ENCODE measurements around the gene FMNL3. TPM values are rescaled to one million over a fixed set of nuclear protein-coding genes. Genes with fewer than 3 reads are reported as not detected.
A peak's percentile ranks its signal among the peaks of the same experiment; 100 is the strongest.

FMNL3 gene
- total RNA-seq, 1 donor, result 22.4 TPM

DNA sequence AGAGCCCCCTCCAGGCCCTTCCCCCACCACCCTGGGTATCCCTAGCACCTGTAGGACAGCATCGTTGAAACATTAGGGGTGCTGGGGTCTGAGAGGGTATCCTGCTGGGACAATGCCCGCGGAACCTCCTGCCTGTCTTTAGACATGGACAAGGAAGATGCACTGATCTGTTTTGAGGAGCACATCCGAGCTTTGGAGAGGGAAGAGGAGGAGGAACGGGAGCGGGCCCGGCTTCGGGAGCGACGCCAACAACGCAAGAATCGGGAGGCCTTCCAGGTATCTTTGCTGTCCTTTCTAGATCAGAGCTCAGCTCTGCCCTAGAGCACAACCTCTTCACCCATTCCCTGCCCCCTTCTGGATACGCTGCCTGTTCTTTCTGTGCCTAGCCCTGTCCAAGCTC, 70.6 kb downstream of the FMNL3 start:
- DNase-seq (ENCODE audit: low read depth in 2 of 3, low spot score in 2 of 3), result no peak

DNA sequence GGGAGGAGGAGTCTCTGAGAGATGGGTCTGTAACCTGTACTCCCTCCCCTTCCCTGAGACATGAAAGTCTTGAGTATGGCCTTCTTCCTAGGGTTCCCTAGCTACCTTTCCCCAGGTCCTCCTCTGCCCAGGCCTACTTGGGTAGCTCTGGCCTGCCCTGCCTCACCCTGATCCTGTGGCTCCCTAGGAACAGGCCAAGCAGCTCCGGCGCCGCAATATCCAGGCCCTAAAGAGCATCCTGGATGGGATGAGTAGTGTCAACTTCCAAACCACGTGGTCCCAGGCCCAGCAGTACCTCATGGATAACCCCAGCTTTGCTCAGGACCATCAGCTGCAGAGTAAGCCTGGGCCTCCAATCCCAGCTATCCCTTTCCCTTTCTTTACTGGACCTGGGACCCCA, 71.5 kb downstream of the FMNL3 start:
- DNase-seq (ENCODE audit: low read depth in 2 of 3, low spot score in 2 of 3), result no peak

DNA sequence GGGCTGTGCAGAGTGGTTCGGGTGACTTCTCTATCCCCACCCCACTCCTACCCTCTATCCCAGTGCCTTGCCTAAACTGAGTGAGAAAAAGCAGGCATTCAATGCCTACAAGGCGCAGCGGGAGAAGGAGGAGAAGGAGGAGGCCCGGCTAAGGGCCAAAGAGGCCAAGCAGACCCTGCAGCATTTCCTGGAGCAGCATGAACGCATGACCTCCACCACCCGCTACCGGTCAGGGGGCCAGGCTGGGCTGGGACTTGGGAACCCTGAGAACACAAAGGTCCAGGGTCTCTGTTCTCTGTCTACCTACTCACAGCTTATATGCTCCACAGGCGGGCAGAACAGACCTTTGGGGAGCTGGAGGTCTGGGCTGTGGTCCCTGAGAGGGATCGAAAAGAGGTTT, 72.2 kb downstream of the FMNL3 start:
- no peak for DNase-seq (ENCODE audit: low read depth in 2 of 3, low spot score in 2 of 3)

DNA sequence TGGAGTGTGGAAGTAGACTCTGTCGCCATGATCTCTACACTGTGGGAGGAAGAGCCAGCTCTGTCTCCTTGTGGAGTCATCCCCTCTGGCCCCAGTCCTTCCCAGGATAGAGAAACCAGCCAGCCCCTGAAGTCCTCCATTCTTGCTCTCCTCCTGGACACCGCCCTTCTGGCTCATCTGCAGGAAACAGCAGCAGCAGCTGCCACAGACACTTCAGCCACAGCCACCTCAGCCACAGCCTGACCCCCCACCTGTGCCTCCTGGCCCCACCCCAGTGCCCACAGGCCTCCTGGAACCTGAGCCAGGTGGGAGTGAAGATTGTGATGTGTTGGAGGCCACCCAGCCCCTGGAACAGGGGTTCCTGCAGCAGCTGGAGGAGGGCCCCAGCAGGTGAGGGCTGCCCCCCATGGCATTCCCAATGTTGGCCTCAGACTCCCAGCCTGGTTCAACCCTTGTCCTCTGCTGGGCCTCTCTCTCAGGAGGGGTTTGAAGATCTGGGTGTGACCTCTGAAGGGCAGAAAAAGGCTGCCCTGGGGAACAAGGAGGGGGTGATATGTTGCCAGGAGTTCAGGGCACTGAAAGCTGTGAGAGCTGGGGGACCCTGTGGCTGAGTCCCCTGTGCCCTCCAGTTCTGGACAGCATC, 73.4 kb downstream of the FMNL3 start:
- DNase-seq (ENCODE audit: low read depth in 2 of 3, low spot score in 2 of 3), result no peak

DNA sequence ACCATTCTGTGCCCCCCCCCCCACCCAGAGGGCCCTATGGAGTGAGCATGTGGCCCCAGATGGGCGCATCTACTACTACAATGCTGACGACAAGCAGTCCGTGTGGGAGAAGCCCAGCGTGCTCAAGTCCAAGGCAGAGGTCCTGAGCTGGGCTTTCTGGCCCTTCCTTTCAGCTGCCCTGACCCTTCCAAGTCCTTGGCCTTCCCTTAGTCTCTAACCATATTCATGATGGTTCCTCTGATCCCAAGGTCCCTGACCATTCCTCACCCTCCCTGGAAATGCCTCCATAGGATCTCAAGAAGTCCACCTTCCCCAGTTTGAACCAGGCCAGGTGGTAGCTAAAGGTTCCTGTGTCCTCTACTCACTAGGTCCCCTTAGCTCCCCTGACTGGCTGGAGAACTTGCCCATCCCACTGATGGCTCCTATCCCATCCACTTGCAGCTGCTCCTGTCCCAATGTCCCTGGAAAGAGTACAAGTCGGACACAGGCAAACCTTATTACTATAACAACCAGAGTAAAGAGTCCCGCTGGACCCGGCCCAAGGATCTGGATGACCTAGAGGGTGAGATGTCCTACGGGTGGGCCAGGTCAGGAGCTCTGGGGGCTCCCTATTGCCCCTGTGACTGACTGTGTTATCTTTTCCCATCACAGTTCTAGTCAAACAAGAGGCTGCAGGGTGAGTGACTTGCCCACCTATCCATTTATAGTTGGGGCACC, 74.1 kb downstream of the FMNL3 start:
- no peak for DNase-seq (ENCODE audit: low read depth in 2 of 3, low spot score in 2 of 3)

DNA sequence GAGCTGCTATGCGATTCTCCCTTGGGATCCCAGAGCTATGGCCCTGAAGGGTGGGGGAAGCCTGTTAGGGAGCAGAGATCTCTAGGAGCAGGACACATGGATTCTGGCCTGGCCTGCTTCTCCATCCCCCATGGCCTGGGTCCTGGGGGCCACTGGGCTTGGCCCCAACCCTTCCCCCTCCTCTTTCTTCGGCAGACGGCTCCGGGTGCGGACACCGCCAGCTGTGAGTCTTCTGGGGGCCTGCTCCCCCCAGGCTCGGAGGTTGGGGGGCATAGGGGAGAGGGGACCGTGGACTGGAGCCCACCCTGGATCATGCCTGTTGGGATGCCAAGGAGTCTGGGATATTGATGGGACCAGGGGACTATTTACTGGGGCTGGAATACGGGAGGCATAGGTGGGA, 74.8 kb downstream of the FMNL3 start:
- no peak for DNase-seq (ENCODE audit: low read depth in 2 of 3, low spot score in 2 of 3)

DNA sequence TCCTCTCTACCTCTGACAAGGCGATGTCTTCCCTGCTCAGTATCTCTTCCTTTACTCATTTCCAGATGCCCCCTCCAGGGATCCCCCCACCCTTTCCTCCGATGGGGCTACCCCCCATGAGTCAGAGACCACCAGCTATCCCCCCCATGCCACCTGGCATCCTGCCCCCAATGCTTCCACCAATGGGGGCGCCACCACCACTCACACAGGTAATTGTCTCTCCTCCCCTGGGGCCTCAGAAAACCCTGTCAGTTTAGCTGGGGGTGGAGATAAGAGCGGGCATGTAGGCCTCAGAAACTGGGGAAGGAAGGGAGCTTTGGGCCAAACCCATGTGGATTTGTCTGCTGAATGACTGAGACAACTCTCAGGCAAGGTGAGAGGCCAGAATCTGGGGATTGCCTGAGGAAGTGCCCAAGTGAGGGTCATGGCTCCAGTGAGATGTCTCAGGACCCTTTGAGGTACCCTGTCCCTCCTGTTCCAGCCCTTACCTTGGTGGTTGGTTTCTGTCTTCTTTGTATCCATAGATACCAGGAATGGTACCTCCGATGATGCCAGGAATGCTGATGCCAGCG, 75.8 kb downstream of the FMNL3 start:
- DNase-seq (ENCODE audit: low read depth in 2 of 3, low spot score in 2 of 3), result no peak

DNA sequence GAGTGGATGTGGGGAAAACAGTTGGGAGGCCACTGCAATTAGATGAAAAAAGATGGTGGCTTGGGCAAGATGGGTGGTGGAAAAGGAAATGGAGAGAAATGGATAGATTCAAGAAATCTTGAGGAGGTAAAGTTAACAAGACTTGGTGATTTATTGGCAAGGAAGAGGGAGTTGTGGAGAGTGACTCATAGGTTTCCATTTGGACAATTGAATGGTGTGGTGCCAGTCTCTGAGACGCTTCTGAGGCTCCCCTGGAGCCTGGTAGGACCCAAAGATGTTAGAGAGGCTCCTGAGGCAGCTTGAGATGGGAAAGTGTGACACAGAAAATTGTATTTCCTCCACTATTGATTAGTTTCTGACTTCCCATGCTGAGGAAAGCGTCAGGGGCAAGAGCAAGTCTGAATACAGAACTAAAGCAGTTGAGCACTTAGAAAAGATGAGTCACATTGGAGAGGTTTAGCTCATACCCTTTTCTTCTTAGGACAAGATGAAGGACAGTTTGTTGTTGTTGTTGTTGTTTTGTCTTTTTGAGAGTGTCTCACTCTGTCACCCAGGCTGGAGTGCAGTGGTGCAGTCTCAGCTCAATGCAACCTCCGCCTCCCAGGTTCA, 79.3 kb downstream of the FMNL3 start:
- DNase-seq (ENCODE audit: low read depth in 2 of 3, low spot score in 2 of 3), result no peak

DNA sequence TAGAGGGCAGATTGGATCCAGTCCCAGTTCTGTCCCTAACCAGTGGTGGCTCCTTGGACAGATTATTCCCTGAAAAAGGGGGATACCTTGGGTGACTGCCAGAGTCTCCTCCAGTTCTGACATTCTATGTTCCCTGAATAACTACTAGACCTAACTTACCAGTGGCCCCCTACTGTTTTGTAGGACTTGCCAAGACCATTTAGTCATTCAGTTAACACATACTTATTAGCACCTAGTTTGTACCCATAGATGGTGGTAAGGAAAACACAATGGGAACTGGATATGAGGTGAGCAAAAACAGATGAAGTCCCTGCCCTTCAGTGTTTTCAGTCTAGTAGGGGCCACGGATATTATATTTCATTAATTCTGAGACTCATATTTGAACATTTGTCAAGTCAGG, 80.4 kb downstream of the FMNL3 start:
- DNase-seq (ENCODE audit: low read depth in 2 of 3, low spot score in 2 of 3), result no peak

DNA sequence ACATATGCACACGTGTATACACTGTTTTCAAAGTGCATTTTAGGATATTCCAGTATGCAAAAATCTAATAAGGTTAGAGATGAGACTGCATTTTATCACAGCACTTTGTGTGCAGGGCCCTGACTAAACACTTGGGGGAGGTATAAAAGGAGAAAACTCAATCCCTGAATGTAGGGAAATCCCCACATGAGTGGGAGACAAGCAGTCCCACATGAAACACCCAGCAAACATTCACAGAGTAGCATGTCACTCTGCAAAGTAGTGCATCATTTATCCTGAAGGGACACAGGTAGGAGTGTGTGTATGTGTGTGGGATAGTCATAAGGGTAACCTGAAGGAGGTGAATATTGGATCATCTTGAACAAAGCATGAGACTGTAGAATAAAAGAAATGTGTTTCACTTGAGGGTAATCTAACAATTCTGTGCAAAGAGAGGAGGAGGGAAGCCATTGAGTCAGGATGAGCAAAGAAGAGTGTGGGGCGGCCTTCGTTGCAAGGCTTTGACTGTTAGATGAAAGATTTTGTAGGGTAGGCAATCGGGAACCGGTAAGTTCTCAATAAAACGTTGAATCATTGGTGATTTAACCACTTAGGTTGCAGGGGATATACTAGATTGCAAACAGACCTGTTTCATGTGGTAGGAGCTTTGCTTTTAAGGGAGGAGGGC, 80.9 kb downstream of the FMNL3 start:
- peak in 2 of 3 donors; percentile 26 to 35 for DNase-seq (ENCODE audit: low read depth in 2 of 3, low spot score in 2 of 3)

DNA sequence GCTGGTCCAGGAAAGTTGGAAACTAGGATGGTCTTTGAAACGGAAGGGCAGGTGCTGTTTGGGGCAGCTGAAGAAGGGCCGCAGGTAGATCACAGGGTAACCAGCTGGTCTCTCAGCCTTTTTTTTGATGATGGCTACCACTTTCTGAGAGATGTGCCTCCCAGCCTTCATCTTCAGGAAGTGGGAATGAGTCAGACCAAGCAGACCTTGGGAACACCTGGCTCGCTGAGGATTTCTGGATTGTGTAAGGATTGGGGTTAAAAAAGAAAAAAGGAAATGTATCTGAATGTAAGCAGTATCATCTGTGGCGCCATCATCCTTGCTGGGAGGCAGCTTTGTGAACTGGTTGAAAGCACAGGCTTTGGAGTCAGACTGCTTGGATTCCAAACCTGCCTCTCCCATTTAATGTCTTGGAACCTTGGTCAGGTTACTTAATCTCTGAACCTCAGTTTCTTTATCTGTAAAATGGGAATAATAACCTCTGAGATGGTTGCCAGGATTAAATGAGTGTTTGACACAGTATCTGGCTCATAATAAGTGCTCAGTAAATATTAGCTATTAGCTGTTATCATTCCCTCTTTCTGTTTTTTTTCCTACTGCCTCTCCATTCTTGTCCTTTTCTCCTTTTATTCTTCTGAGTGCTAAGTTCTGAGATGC, 82.2 kb downstream of the FMNL3 start:
- DNase-seq (ENCODE audit: low read depth in 2 of 3, low spot score in 2 of 3), result no peak

DNA sequence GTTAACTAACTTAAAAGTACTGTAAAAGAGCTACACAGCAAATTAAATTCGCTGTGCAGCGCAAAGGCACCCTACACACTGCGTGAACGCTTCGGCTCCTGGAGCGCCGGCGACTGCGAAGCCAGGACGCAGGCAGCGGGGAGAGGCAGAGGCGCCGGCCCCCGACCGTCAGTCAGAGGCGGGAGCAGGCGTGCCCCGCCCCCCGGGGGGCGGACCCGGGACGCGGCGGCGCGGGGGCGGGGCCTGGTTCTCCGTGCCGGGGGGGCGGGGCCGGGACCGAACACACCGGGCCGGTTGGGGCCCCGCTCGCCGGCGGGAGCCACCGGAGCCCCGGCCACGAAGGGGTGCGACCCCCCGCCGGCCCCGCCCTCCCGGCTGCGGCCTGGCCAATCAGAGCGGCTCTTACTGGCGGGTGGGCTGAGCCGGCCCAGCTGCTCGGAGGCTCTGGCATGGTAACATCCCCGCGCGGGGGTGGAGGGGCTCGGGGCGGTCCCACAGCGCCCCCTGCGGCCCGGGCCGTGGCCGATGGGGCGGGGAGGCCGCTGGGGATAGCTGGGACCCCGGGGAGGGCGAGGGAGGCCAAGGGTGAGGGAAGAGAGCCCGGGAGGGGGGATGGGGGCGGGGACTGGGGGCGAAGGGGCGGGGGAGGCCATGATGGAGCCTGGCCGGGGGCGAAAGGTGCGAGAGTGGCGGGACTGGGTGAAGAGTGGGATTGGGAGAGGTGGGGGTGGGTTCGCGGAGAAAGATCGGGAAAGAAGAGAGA, 83.9 kb downstream of the FMNL3 start, which contains the start of gene PRPF40B:
Gene PRPF40B (plus strand): TSS at position 420 of the 763 bp plus-strand sequence. CDS start 30 bp downstream, at position 450.
- DNase-seq (ENCODE audit: low read depth in 2 of 3, low spot score in 2 of 3), result peak; percentile 72 to 95 (median 91)

DNA sequence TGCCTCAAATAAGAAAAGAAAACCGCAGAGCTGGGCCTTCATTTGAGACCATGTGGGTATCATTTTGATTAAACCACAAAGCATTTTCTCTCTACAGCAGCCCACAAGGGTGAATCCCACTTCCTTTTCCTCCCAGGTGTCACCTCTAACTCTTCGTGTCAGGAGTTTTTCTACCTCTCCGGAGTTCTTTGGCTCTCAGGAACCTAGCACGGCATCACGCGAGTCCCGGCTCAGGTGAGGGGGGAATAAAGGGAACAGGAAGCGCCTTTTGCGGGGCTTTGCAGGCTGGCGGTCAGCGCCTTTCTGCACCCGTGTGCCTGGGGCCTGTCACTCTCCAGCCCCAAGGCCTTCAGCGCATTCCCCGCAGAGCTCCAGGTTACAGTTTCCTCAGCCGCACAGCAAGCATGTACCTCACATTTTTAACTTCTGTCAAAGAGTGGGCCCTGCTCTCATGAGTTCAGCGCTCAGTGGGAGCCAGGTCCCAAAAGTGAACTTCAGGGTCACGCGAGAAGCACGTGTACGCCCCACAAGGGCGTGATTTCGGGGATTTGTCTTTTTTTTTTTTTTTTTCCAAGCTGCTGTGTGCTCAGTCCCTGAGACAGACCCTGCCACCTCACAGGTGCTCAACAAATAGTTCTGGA, 84.6 kb downstream of the FMNL3 start:
- DNase-seq (ENCODE audit: low read depth in 2 of 3, low spot score in 2 of 3), result peak; percentile 33 to 68 (median 59)

DNA sequence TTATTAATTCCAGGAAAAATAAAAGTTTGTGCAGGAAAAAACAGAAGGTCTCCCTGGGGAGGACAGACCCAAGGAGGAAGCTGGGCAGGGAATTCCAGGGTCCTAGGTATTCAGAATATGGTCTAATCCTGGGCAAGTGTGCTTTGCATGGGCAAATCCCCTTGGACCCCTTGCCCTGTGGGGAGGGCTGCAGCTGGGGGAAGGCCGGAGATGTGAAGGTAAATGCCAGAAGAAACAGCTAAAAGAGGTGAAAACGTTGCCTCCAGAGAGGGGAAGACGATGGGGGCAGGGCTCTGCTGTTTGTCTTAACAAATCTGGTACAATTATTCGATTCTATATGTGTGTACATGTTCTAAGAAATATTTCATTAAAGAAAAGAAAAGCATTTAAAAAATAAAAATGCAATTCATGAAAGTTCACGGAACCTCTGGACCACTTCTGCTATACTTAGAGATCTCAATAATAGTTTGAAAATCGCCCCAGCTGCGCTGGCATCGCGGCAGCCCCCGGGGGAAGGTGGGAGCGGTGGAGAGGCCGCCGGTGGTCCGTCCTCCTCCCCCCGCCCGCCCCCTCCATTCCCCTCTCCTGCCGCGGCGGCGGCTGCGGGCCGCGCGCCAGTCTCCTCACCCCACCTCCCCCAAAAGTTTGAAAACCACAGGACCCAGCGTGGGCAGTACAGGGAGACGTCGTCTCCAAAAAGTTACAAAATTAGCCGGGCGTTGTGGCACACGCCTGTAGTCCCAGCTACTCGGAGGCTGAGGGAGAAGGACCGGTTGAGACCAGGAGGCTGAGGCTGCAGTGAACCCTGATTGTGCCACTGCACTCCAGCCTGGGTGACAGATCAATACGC, 85.3 kb downstream of the FMNL3 start:
- no peak for DNase-seq (ENCODE audit: low read depth in 2 of 3, low spot score in 2 of 3)

DNA sequence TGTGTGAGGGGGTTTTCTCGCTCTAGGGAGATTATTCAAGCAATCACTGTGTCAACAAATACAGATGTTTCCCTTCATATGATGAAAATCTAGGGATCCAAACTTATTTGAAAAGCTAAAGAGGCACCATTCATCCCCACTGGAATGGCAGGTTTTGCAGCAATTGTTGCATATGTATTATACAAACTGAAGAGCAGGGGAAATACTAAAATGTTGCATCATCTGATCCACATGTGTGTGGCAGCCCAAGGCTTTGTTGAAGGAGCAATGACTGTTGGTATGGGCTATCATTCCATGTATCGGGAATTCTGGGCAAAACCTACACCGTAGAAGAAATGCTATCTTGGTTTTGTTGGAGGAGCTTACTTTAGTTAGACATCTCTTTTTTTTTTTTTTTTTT, 87.9 kb downstream of the FMNL3 start:
- DNase-seq (ENCODE audit: low read depth in 2 of 3, low spot score in 2 of 3), result no peak

DNA sequence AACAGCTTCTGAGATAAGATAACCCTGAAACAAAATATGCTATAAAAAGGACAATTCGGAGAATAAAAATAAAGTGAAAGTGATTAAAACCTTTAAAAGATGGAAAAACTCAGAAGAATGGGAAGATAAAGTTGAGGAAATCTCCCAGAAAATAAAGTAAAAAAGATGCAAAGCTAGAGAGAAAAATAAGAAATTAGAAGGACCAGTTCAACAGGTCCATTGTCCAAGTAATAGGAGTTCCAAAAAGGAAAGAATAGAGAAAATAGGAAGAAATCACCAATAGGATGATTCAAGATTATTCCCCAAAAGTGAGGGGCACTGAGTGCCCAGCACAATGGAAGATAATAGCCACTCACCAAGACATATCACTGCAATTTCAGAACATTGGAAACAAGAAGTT, 88.6 kb downstream of the FMNL3 start:
- no peak for DNase-seq (ENCODE audit: low read depth in 2 of 3, low spot score in 2 of 3)

DNA sequence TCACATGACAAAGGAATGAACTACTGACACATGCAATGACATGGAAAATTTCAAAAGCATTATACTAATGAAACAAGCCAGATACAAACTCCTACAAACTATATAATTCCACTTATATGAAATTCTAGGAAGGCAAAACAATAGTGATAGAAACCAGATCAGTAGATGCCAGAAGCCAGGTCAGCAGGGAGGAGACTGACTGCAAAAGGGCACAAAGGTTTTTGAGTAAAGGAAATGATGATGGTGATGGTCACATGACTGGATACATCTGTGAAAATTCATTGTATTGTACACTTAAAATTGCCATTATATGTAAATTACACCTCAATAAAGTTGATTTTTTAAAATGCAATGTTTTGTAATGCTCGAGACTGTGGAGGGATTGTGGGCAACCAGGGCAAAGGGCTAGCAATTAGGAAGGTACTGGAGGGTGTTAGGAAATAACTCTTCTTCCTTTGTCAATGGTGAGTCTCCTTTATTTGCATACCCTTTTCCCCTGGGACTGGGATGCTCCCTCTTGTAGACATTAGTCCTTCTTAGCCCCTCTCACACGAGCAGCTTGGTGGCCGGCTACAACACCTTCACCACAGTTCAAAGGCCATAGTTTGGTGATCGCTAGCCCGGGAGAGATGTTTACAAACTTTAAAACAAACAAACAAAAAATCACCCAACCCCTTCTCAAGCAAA, 90.5 kb downstream of the FMNL3 start:
- no peak for DNase-seq (ENCODE audit: low read depth in 2 of 3, low spot score in 2 of 3)

DNA sequence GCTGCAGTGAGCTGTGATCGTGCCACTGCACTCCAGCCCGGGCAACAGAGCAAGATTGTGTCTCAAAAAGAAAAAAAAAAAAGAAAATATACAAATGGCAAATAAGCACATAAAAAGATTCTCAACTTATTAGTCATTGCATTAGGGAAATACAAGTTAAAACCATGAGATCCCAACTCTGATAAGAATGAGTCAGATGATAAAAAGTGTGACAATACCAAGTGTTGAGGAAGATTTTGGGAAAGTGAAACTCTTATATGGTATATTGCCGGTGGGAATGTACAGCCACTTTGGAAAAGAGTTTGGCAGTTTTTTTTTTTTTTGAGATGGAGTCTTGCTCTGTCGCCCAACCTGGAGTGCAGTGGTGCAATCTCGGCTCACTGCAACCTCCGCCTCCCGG, 91.5 kb downstream of the FMNL3 start:
- no peak for DNase-seq (ENCODE audit: low read depth in 2 of 3, low spot score in 2 of 3)
